ENCODE results near the gene EGLN3. TPM values are rescaled to one million over a fixed set of nuclear protein-coding genes. Genes with fewer than 3 reads are reported as not detected.

Gene EGLN3
- total and polyA plus RNA-seq, 2 of the 13 experiments (the other 11 are each of a cell fraction or from before 2014, with no cell fraction given), result 0.18 to 27.3 TPM

GRCh38 chr14:33948145-33948868 is 2.6 kb downstream of the EGLN3 start:
- Histone ChIP-seq H4K20me1 (ENCODE audit: insufficient read depth, low read length) (peaks cover 7% of the 10 kb centered on the region; the same call in 1 of the 2 replicates), H3K4me1 (ENCODE audit: insufficient read depth, low read length) (peaks cover 9% of the 10 kb centered on the region), H3K4me2 (ENCODE audit: low read depth, low read length) (peak overlapping the region; percentile 65), H3K79me2 (ENCODE audit: insufficient read depth, low read length) (peaks cover 48% of the 10 kb centered on the region), H3K27me3 (ENCODE audit: control insufficient read depth in 1 of 2, insufficient read depth in 2 of 2, low read length in 2 of 2) (peaks cover 0 to 36% of the 10 kb centered on the region in 2 experiments; a peak in 3 of 5 replicates), H3K27ac (ENCODE audit: extremely low read length, insufficient read depth, low read length) (no peak overlapping the region), H3K4me3 (replicated peaks in 1 of 3; ENCODE audit: insufficient read depth in 1 of 3, low read depth in 2 of 3, low read length in 3 of 3) (peak overlapping the region; percentile 38 to 78 (median 58)), H3K9me3 (ENCODE audit: low read length) (no peaks in the 10 kb centered on the region), H3K9ac (ENCODE audit: insufficient read depth, low read depth, low read length) (peak overlapping the region; percentile 59; the same call in 1 of the 2 replicates), H3K36me3 (replicated peaks in 1 of 2; ENCODE audit: control insufficient read depth in 1 of 2, insufficient read depth in 2 of 2, low read length in 2 of 2) (no peaks in the 10 kb centered on the region), H2AFZ (ENCODE audit: low read length) (no peak overlapping the region)
- ATAC-seq (no peak), DNase-seq (ENCODE audit: low spot score) (no peak), FAIRE-seq (no peak)
- in situ Hi-C loops (cut with HindIII; ENCODE audit: extremely low pct_ligation_motif_present, low pct_unique_long_range_greater_than_20kb), result no loop called here
- intact Hi-C loops (cut with micrococcal nuclease; ENCODE audit: unreplicated experiment), result loop anchor here (2.0 kb wide), 1 partner anchor 76 kb away; no protein-coding TSS in a partner anchor
- ChIA-PET POLR2A (no interaction called here), CTCF (ENCODE audit: low intra/inter-chr PET ratio, low total read pairs) (no interaction called here)
- TF ChIP-seq KDM5A (IDR thresholded peaks at IDR 0.05; ENCODE audit: borderline replicate concordance, low read length), result no peak
- no peak for TF ChIP-seq TGIF2 (CRISPR knock-in tag; IDR thresholded peaks at IDR 0.05)
- no peak for TF ChIP-seq NR2F1 (CRISPR knock-in tag; IDR thresholded peaks at IDR 0.05)
- no peak for TF ChIP-seq ZNF768 (CRISPR knock-in tag; IDR thresholded peaks at IDR 0.05)
- no peak for TF ChIP-seq PLSCR1 (CRISPR knock-in tag; IDR thresholded peaks at IDR 0.05; ENCODE audit: borderline replicate concordance)
- TF ChIP-seq ZIK1 (CRISPR knock-in tag; IDR thresholded peaks at IDR 0.05; ENCODE audit: borderline replicate concordance, low read depth), result no peak
- TF ChIP-seq KDM2A (CRISPR knock-in tag; IDR thresholded peaks at IDR 0.05; ENCODE audit: borderline replicate concordance, low read depth), result no peak
- no peak for TF ChIP-seq ZNF644 (CRISPR knock-in tag; IDR thresholded peaks at IDR 0.05; ENCODE audit: low read depth)
- no peak for TF ChIP-seq RARA (CRISPR knock-in tag; IDR thresholded peaks at IDR 0.05)
- TF ChIP-seq SAP130 (CRISPR knock-in tag; IDR thresholded peaks at IDR 0.05; ENCODE audit: low read depth), result no peak
- TF ChIP-seq GPN1 (CRISPR knock-in tag; IDR thresholded peaks at IDR 0.05; ENCODE audit: borderline replicate concordance), result no peak
- WGBS (ENCODE audit: low lambda C conversion rate), result 31% methylated on average over 3 of the region's 3 CpGs
- BruUV-seq (replicated peaks), result no TSS peak
